ENCODE measurements around the gene CNTF. TPM values are rescaled to one million over a fixed set of nuclear protein-coding genes. Genes with fewer than 3 reads are reported as not detected.
"Not testable (repeated sequence)": the region's sequence is repeated elsewhere in the genome, so short reads cannot be mapped to it uniquely, and the experiment has no call there.

The CNTF gene
- total RNA-seq (1 to 10 TPM; 2.9 to 3.4 TPM), polyA plus RNA-seq (not detected)

- ChIA-PET POLR2A (no interaction called here), CTCF (interaction anchor here (2.9 kb wide), 1 partner anchor 55 kb away, joined by 13 read pairs; no protein-coding TSS in a partner anchor)
- Mint-ChIP-seq H3K36me3 (peaks cover 4 to 80% (median 21%) of the 10 kb centered on the region in 3 donors), H3K4me3 (no peak within 1 kb of the TSS), H3K4me1 (no peaks in the 10 kb centered on the region), H3K9me3 (no peaks in the 10 kb centered on the region), H3K27me3 (no peaks in the 10 kb centered on the region), H3K27ac (peak within 1 kb of the TSS in 6 of 8 donors; percentile 13 to 75 (median 47))
- H3K27ac ChIP-seq (ENCODE audit: low read depth, low read length) = no peak within 1 kb of the TSS
- H3K9me3 ChIP-seq (ENCODE audit: low read length) = no peaks in the 10 kb centered on the region
- no peaks in the 10 kb centered on the region for H3K4me1 ChIP-seq (ENCODE audit: insufficient read depth, low read length)
- no peak within 1 kb of the TSS for H3K4me3 ChIP-seq (ENCODE audit: low read length)
- H3K27me3 ChIP-seq (ENCODE audit: insufficient read depth, low read length, poor library complexity, severe bottlenecking) = no peaks in the 10 kb centered on the region
- peaks cover 33% of the 10 kb centered on the region for H3K36me3 ChIP-seq (ENCODE audit: insufficient read depth, low read length)
- DNase-seq = no peak
These were observed at the start of gene CNTF for GRCh38 chr11:58622344-58622743. CNTF (plus strand) TSS chr11:58622665; CDS start chr11:58622753, 88 bp downstream.

- POLR2A ChIA-PET = interaction anchor here (0.7 kb wide), 1 partner anchor 62 kb away, joined by 3 read pairs; no protein-coding TSS in a partner anchor
- Histone ChIP-seq H3K27ac (ENCODE audit: low read depth, low read length) (peak overlapping the region; percentile 55), H3K4me3 (ENCODE audit: low read length) (peak overlapping the region; percentile 83), H3K36me3 (ENCODE audit: insufficient read depth, low read length) (peaks cover 26% of the 10 kb centered on the region), H3K4me1 (ENCODE audit: insufficient read depth, low read length) (peaks cover 57% of the 10 kb centered on the region)
- not testable (repeated sequence) for DNase-seq; H3K9me3 Mint-ChIP-seq; H3K9me3 ChIP-seq (ENCODE audit: low read length); H3K27me3 Mint-ChIP-seq; H3K27me3 ChIP-seq (ENCODE audit: insufficient read depth, low read length, poor library complexity, severe bottlenecking)
- CTCF ChIA-PET = interaction anchor here (0.9 kb wide), 1 partner anchor 57 kb away, joined by 3 read pairs; no protein-coding TSS in a partner anchor
- Mint-ChIP-seq H3K4me3 (peak overlapping the region; percentile 88 to 99 (median 97)), H3K4me1 (peaks cover 73 to 90% (median 90%) of the 10 kb centered on the region in 3 donors), H3K36me3 (peaks cover 9 to 63% (median 13%) of the 10 kb centered on the region in 3 donors), H3K27ac (peak overlapping the region; percentile 100)
These were observed 49.6 kb upstream of the CNTF start for GRCh38 chr11:58572906-58573305.

- Mint-ChIP-seq H3K36me3 (peaks cover 6 to 63% (median 11%) of the 10 kb centered on the region in 3 donors), H3K4me1 (peaks cover 68 to 83% (median 83%) of the 10 kb centered on the region in 3 donors), H3K27ac (peak overlapping the region; percentile 100), H3K9me3 (no peaks in the 10 kb centered on the region), H3K4me3 (peak overlapping the region; percentile 88 to 99 (median 97)), H3K27me3 (peaks cover 0 to 9% of the 10 kb centered on the region in 2 donors)
- Histone ChIP-seq H3K36me3 (ENCODE audit: insufficient read depth, low read length) (peaks cover 22% of the 10 kb centered on the region), H3K27ac (ENCODE audit: low read depth, low read length) (peak overlapping the region; percentile 55), H3K27me3 (ENCODE audit: insufficient read depth, low read length, poor library complexity, severe bottlenecking) (no peaks in the 10 kb centered on the region), H3K4me3 (ENCODE audit: low read length) (peak overlapping the region; percentile 83), H3K9me3 (ENCODE audit: low read length) (no peaks in the 10 kb centered on the region), H3K4me1 (ENCODE audit: insufficient read depth, low read length) (peaks cover 50% of the 10 kb centered on the region)
- ChIA-PET POLR2A (interaction anchor here (0.5 to 0.7 kb wide), 2 partner anchors 61 to 570 kb away, joined by 3 read pairs; no protein-coding TSS in a partner anchor), CTCF (interaction anchor here (0.9 to 1.2 kb wide), 2 partner anchors 45 to 56 kb away, joined by 3 read pairs; no protein-coding TSS in a partner anchor)
- DNase-seq = peak; percentile 41 to 64 (median 54)
These were observed 48.9 kb upstream of the CNTF start for GRCh38 chr11:58573451-58574104.

GRCh38 chr11:58574881-58575280 is 47.6 kb upstream of the CNTF start:
- H3K9me3 Mint-ChIP-seq = no peaks in the 10 kb centered on the region
- H3K27me3 ChIP-seq (ENCODE audit: insufficient read depth, low read length, poor library complexity, severe bottlenecking) = no peaks in the 10 kb centered on the region
- peak overlapping the region; percentile 45 for H3K27ac ChIP-seq (ENCODE audit: low read depth, low read length)
- H3K4me3 Mint-ChIP-seq = peak overlapping the region; percentile 88 to 99 (median 97)
- no peak for DNase-seq
- H3K9me3 ChIP-seq (ENCODE audit: low read length) = no peaks in the 10 kb centered on the region
- H3K4me1 ChIP-seq (ENCODE audit: insufficient read depth, low read length) = peaks cover 45% of the 10 kb centered on the region
- peaks cover 62 to 74% (median 74%) of the 10 kb centered on the region in 3 donors for H3K4me1 Mint-ChIP-seq
- H3K27me3 Mint-ChIP-seq = peaks cover 0 to 16% of the 10 kb centered on the region in 2 donors
- H3K27ac Mint-ChIP-seq = peak overlapping the region; percentile 100
- CTCF ChIA-PET = no interaction called here
- peaks cover 1 to 58% (median 5%) of the 10 kb centered on the region in 3 donors for H3K36me3 Mint-ChIP-seq
- peaks cover 9% of the 10 kb centered on the region for H3K36me3 ChIP-seq (ENCODE audit: insufficient read depth, low read length)
- peak overlapping the region; percentile 83 for H3K4me3 ChIP-seq (ENCODE audit: low read length)
- POLR2A ChIA-PET = no interaction called here

GRCh38 chr11:58575377-58576020 is 47.0 kb upstream of the CNTF start, which contains the start of gene LPXN:
LPXN (minus strand) TSS chr11:58575856; CDS start chr11:58575772, 84 bp downstream.
- ChIA-PET POLR2A (interaction anchor here (0.6 to 1.0 kb wide), 7 partner anchors 9 to 75 kb away, joined by 3 to 7 read pairs (median 4); no protein-coding TSS in a partner anchor), CTCF (interaction anchor here (1.0 to 5.2 kb wide), 4 partner anchors 7 to 51 kb away, joined by 3 to 73 read pairs (median 5); no protein-coding TSS in a partner anchor)
- peaks cover 0 to 57% (median 5%) of the 10 kb centered on the region in 3 donors for H3K36me3 Mint-ChIP-seq
- Histone ChIP-seq H3K27me3 (ENCODE audit: insufficient read depth, low read length, poor library complexity, severe bottlenecking) (no peaks in the 10 kb centered on the region), H3K27ac (ENCODE audit: low read depth, low read length) (peak within 1 kb of the TSS; percentile 99), H3K9me3 (ENCODE audit: low read length) (no peaks in the 10 kb centered on the region), H3K4me1 (ENCODE audit: insufficient read depth, low read length) (peaks cover 49% of the 10 kb centered on the region), H3K36me3 (ENCODE audit: insufficient read depth, low read length) (peaks cover 5% of the 10 kb centered on the region), H3K4me3 (ENCODE audit: low read length) (peak within 1 kb of the TSS; percentile 83)
- H3K27ac Mint-ChIP-seq = peak within 1 kb of the TSS; percentile 100
- peaks cover 0 to 16% of the 10 kb centered on the region in 2 donors for H3K27me3 Mint-ChIP-seq
- peak; percentile 28 to 74 (median 65) for DNase-seq
- no peaks in the 10 kb centered on the region for H3K9me3 Mint-ChIP-seq
- peak within 1 kb of the TSS; percentile 88 to 99 (median 97) for H3K4me3 Mint-ChIP-seq
- peaks cover 65 to 74% (median 74%) of the 10 kb centered on the region in 3 donors for H3K4me1 Mint-ChIP-seq

GRCh38 chr11:58576887-58577471 is 45.5 kb upstream of the CNTF start:
- Mint-ChIP-seq H3K4me1 (peaks cover 66 to 77% (median 75%) of the 10 kb centered on the region in 3 donors), H3K4me3 (peak overlapping the region; percentile 88 to 99 (median 97)), H3K36me3 (peaks cover 3 to 55% (median 5%) of the 10 kb centered on the region in 3 donors), H3K27ac (peak overlapping the region; percentile 99 to 100 (median 100)), H3K9me3 (no peaks in the 10 kb centered on the region), H3K27me3 (peaks cover 0 to 16% of the 10 kb centered on the region in 2 donors)
- no peak for DNase-seq
- H3K27me3 ChIP-seq (ENCODE audit: insufficient read depth, low read length, poor library complexity, severe bottlenecking) = no peaks in the 10 kb centered on the region
- peaks cover 55% of the 10 kb centered on the region for H3K4me1 ChIP-seq (ENCODE audit: insufficient read depth, low read length)
- peak overlapping the region; percentile 99 for H3K27ac ChIP-seq (ENCODE audit: low read depth, low read length)
- peak overlapping the region; percentile 83 for H3K4me3 ChIP-seq (ENCODE audit: low read length)
- ChIA-PET POLR2A (interaction anchor here (0.6 to 2.6 kb wide), 4 partner anchors 9 to 1039 kb away, joined by 3 to 24 read pairs (median 6); partner anchors contain the start of gene OSBP), CTCF (interaction anchor here (1.0 to 5.2 kb wide), 8 partner anchors 9 to 99 kb away, joined by 3 to 73 read pairs (median 4); no protein-coding TSS in a partner anchor)
- no peaks in the 10 kb centered on the region for H3K9me3 ChIP-seq (ENCODE audit: low read length)
- H3K36me3 ChIP-seq (ENCODE audit: insufficient read depth, low read length) = no peaks in the 10 kb centered on the region

- Mint-ChIP-seq H3K27me3 (peaks cover 0 to 16% of the 10 kb centered on the region in 2 donors), H3K9me3 (no peaks in the 10 kb centered on the region), H3K36me3 (peaks cover 4 to 52% (median 5%) of the 10 kb centered on the region in 3 donors), H3K27ac (peak overlapping the region; percentile 99 to 100 (median 100)), H3K4me3 (peak overlapping the region; percentile 88 to 99 (median 97)), H3K4me1 (peaks cover 70 to 79% (median 77%) of the 10 kb centered on the region in 3 donors)
- Histone ChIP-seq H3K9me3 (ENCODE audit: low read length) (no peaks in the 10 kb centered on the region), H3K27ac (ENCODE audit: low read depth, low read length) (peak overlapping the region; percentile 99), H3K4me1 (ENCODE audit: insufficient read depth, low read length) (peaks cover 58% of the 10 kb centered on the region), H3K36me3 (ENCODE audit: insufficient read depth, low read length) (no peaks in the 10 kb centered on the region), H3K27me3 (ENCODE audit: insufficient read depth, low read length, poor library complexity, severe bottlenecking) (no peaks in the 10 kb centered on the region), H3K4me3 (ENCODE audit: low read length) (peak overlapping the region; percentile 83)
- ChIA-PET CTCF (interaction anchor here (1.0 to 5.2 kb wide), 6 partner anchors 9 to 78 kb away, joined by 3 to 73 read pairs (median 4); no protein-coding TSS in a partner anchor), POLR2A (interaction anchor here (0.6 to 2.6 kb wide), 6 partner anchors 9 to 1038 kb away, joined by 3 to 24 read pairs (median 3); partner anchors contain the start of genes FAM111A and OSBP)
- DNase-seq = peak; percentile 70 to 91 (median 80)
These were observed 44.8 kb upstream of the CNTF start for GRCh38 chr11:58577555-58578135.
